ENCODE measurements around the gene MPC2.

GRCh38 chr1:167926486-167926997, 10.3 kb downstream of the MPC2 start:
- TF ChIP-seq POLR2A (IDR thresholded peaks at IDR 0.05; ENCODE audit: low read depth, low read length) (no peak), POLR2AphosphoS5 (IDR thresholded peaks at IDR 0.05; ENCODE audit: low read depth, low read length) (no peak), TAF1 (IDR thresholded peaks at IDR 0.05; ENCODE audit: borderline replicate concordance, low read depth, low read length) (no peak)

Measured in GM12892 (cell line).